OCI-LY7 (cell line): ENCODE measurements around the gene ZNF423. TPM values are rescaled to one million over a fixed set of nuclear protein-coding genes. Genes with fewer than 3 reads are reported as not detected.

Source experiments
- BruUV-seq: library from RNA; stranded (reverse); fragments of 400-500 nt; replicated peaks from 2 replicates; lab custom pipeline; 2021; lab: Mats Ljungman, UMichigan
- CTCF ChIA-PET: fragments of 300-600 bp; sonication (Branson Sonifier 250); formaldehyde crosslinking; loops from one replicate; lab custom pipeline; 2022; ENCODE audit warnings: antibody characterized with exemption; ENCODE audit not compliant: unreplicated experiment; lab: Charles Lee
- POLR2A ChIA-PET: fragments of 300-600 bp; sonication (Branson Sonifier 250); formaldehyde crosslinking; loops from one replicate; lab custom pipeline; 2022; ENCODE audit warnings: antibody characterized with exemption; lab: Charles Lee
- DNase-seq: peaks from one replicate; pipeline ENCODE4 v3.0.0-alpha.2; 2015; ENCODE audit warnings: low spot score
- H2AFZ ChIP-seq: fragments of 200-600 bp; sonication (generic), shearing (Covaris generic); 2 replicates; pipeline ENCODE4 v1.6.1; 2014; ENCODE audit warnings: mild to moderate bottlenecking, antibody characterized with exemption, low read length, moderate library complexity
- H3K27ac ChIP-seq: fragments of 200-600 bp; sonication (generic); 2 replicates; pipeline ENCODE4 v1.5.1; 2014; ENCODE audit warnings: mixed run types, low read depth, mild to moderate bottlenecking, moderate library complexity, low read length, inconsistent platforms; ENCODE audit not compliant: poor library complexity, severe bottlenecking
- H3K36me3 ChIP-seq: fragments of 200-600 bp; sonication (generic); 2 replicates; pipeline ENCODE4 v1.6.1; 2014; ENCODE audit warnings: mild to moderate bottlenecking, antibody characterized with exemption, low read length, moderate library complexity, mixed read lengths; ENCODE audit not compliant: insufficient read depth
- H3K4me1 ChIP-seq: fragments of 200-600 bp; sonication (generic); 2 replicates; pipeline ENCODE4 v1.5.1; 2014; ENCODE audit warnings: mild to moderate bottlenecking, low read length; ENCODE audit not compliant: insufficient read depth, poor library complexity, severe bottlenecking
- H3K4me2 ChIP-seq: fragments of 200-600 bp; sonication (generic); 2 replicates; pipeline ENCODE4 v1.6.1; 2014; ENCODE audit warnings: mild to moderate bottlenecking, low read length
- H3K4me3 ChIP-seq: fragments of 200-600 bp; sonication (generic); 2 replicates; pipeline ENCODE4 v1.5.1; 2014; ENCODE audit warnings: mild to moderate bottlenecking, low read depth, low read length; ENCODE audit not compliant: poor library complexity, severe bottlenecking
- H3K79me2 ChIP-seq: fragments of 200-600 bp; sonication (generic); 2 replicates; pipeline ENCODE4 v1.6.1; 2016; ENCODE audit warnings: low read depth, mild to moderate bottlenecking, low read length, moderate library complexity, mixed read lengths; ENCODE audit not compliant: insufficient read depth
- H3K9me2 ChIP-seq: fragments of 200-600 bp; sonication (generic); 2 replicates; pipeline ENCODE4 v1.6.1; 2016; ENCODE audit warnings: mild to moderate bottlenecking, low read length, mixed read lengths; ENCODE audit not compliant: insufficient read depth
- H3K9me3 ChIP-seq: fragments of 200-600 bp; sonication (generic); 2 replicates; pipeline ENCODE4 v1.6.1; 2014; ENCODE audit warnings: mild to moderate bottlenecking, mixed run types, low read length, mixed read lengths
- H4K20me1 ChIP-seq: fragments of 200-600 bp; sonication (generic); 2 replicates; pipeline ENCODE4 v1.6.1; 2014; ENCODE audit warnings: mild to moderate bottlenecking, antibody characterized with exemption, low read length, moderate library complexity, mixed read lengths; ENCODE audit not compliant: insufficient read depth
- EZH2phosphoT487 ChIP-seq: fragments of 200-600 bp; sonication (generic); IDR thresholded peaks from 2 replicates; pipeline ENCODE4 v1.6.1; 2018; ENCODE audit warnings: low read depth, borderline replicate concordance, mild to moderate bottlenecking, mixed run types, antibody characterized with exemption, low read length, moderate library complexity, mixed read lengths
- intact Hi-C: fragments of 100-400 bp; cut with micrococcal nuclease; formaldehyde crosslinking; loops from one replicate; pipeline ENCODE4 v1.10.0; 2022; ENCODE audit not compliant: unreplicated experiment
- total RNA-seq, 2 experiments: library from RNA; depleted of rRNA in 1 of 2; stranded (reverse); fragments of >200 nt in 1 of 2; shearing (Covaris generic) in 1 of 2; gene quantifications; 2 replicates each; pipeline ENCODE4 v1.2.3, GENCODE V29; 2014 to 2022
- TF ChIP-seq, protein P1 (sequence below): fragments of 200-600 bp; sonication (generic); conservative IDR thresholded peaks from 2 replicates; pipeline ENCODE4 v1.5.1; 2014; ENCODE audit warnings: mild to moderate bottlenecking, antibody characterized with exemption, low read length, moderate library complexity, mixed read lengths

Gene ZNF423
- total RNA-seq, 2 experiments from 2014 or later, result 0.09 to 0.13 TPM

DNA sequence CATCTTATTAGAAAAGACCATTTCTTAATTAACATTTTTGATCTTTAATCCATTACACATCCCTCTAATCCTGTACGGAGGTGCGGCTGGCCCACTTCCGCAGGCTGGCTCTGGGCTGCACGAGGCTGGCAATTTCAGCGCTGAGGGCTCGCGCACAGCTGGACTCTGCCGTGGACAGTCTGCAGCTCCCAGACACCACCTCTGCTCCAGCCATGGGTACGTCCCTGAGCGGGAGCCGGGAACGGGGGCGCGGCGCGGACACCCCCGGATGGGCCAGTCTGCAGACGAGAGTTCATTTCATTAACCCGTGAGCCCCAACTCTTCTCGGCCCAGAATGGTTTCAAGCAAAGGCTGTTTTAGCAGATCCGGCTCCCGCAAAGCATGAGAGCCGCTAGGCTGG is 87.9 kb downstream of the ZNF423 start:
- Histone ChIP-seq H3K27ac (no peak overlapping the region), H3K9me2 (no peaks in the 10 kb centered on the region), H3K4me3 (no peak overlapping the region), H3K9me3 (no peaks in the 10 kb centered on the region), H3K79me2 (no peaks in the 10 kb centered on the region), H4K20me1 (no peaks in the 10 kb centered on the region), H3K36me3 (no peaks in the 10 kb centered on the region), H2AFZ (no peak overlapping the region), H3K4me1 (no peaks in the 10 kb centered on the region), H3K4me2 (no peak overlapping the region)
- POLR2A ChIA-PET, result no interaction called here
- DNase-seq, result no peak
- no TSS peak for BruUV-seq
- CTCF ChIA-PET, result no interaction called here
- TF ChIP-seq, protein P1, sequence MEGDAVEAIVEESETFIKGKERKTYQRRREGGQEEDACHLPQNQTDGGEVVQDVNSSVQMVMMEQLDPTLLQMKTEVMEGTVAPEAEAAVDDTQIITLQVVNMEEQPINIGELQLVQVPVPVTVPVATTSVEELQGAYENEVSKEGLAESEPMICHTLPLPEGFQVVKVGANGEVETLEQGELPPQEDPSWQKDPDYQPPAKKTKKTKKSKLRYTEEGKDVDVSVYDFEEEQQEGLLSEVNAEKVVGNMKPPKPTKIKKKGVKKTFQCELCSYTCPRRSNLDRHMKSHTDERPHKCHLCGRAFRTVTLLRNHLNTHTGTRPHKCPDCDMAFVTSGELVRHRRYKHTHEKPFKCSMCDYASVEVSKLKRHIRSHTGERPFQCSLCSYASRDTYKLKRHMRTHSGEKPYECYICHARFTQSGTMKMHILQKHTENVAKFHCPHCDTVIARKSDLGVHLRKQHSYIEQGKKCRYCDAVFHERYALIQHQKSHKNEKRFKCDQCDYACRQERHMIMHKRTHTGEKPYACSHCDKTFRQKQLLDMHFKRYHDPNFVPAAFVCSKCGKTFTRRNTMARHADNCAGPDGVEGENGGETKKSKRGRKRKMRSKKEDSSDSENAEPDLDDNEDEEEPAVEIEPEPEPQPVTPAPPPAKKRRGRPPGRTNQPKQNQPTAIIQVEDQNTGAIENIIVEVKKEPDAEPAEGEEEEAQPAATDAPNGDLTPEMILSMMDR, result no peak
- no peak for TF ChIP-seq EZH2phosphoT487
- intact Hi-C loops, result no loop called here

DNA sequence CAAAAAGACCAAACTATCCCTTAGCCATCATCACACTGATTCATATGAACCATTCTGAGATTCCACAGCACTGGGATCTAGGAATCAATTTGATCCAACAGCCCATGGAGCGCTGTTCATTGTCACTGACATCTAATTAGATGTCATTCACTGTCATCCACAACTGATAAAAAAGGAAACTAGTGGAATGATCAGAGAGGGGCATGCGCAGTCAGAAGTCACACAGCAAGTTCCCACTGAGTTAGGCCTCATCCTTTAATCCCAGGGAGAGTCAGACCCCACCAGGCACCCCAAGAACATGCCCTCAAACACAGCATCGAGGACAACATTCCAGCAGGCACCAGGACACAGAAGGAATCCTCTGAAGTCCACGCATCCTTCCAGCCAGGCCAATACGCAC is 88.5 kb downstream of the ZNF423 start:
- H3K4me1 ChIP-seq, result no peaks in the 10 kb centered on the region
- no peak overlapping the region for H3K27ac ChIP-seq
- no peaks in the 10 kb centered on the region for H3K9me2 ChIP-seq
- no peak overlapping the region for H3K4me3 ChIP-seq
- intact Hi-C loops, result no loop called here
- no peak overlapping the region for H3K4me2 ChIP-seq
- H4K20me1 ChIP-seq, result no peaks in the 10 kb centered on the region
- CTCF ChIA-PET, result no interaction called here
- no peaks in the 10 kb centered on the region for H3K79me2 ChIP-seq
- no peak for TF ChIP-seq EZH2phosphoT487
- TF ChIP-seq, protein P1, result no peak
- no TSS peak for BruUV-seq
- H3K36me3 ChIP-seq, result no peaks in the 10 kb centered on the region
- no peak overlapping the region for H2AFZ ChIP-seq
- no peaks in the 10 kb centered on the region for H3K9me3 ChIP-seq
- POLR2A ChIA-PET, result no interaction called here
- no peak for DNase-seq

DNA sequence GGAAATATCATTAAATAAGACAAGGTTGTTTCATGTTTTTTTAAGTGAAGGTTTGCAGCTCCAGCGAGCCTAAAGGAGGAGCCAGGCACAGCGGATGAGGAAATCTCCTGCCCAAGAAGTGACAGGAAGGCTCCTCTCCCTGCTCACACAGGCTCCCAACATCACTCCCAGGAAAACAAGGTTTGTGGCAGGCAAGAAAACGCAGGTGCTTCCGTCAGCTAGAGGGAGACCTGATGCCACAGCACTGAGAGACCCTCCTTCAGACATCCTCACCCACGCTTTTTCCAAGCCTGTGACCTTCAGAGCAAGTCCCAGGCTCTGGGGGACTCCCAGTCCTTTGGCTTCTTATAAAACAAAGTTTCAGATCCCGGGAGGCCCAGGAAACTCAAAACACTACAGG is 89.7 kb downstream of the ZNF423 start:
- no TSS peak for BruUV-seq
- H3K4me3 ChIP-seq, result no peak overlapping the region
- H3K36me3 ChIP-seq, result no peaks in the 10 kb centered on the region
- H4K20me1 ChIP-seq, result no peaks in the 10 kb centered on the region
- no peak overlapping the region for H3K27ac ChIP-seq
- H3K9me3 ChIP-seq, result no peaks in the 10 kb centered on the region
- no peaks in the 10 kb centered on the region for H3K79me2 ChIP-seq
- H3K4me1 ChIP-seq, result no peaks in the 10 kb centered on the region
- no peak for DNase-seq
- no peak overlapping the region for H2AFZ ChIP-seq
- intact Hi-C loops, result no loop called here
- ChIA-PET POLR2A (no interaction called here), CTCF (no interaction called here)
- TF ChIP-seq EZH2phosphoT487, result no peak
- TF ChIP-seq, protein P1, result no peak
- no peak overlapping the region for H3K4me2 ChIP-seq
- no peaks in the 10 kb centered on the region for H3K9me2 ChIP-seq
